Thyroid gland (tissue), 4 donors: ENCODE data around the gene TFCP2L1.

ENCODE experiments used
- CTCF ChIP-seq, 6 experiments: fragments of 200-600 bp in 3 of 6; fragments of 450-650 bp in 3 of 6; sonication (generic) in 3 of 6; IDR thresholded peaks; one replicate each; pipeline ENCODE4 v1.5.1; 2016 to 2019; ENCODE audit warnings: antibody characterized with exemption in 6 of 6, mild to moderate bottlenecking in 2 of 6, inconsistent platforms in 1 of 6, moderate library complexity in 1 of 6
- POLR2A ChIP-seq, 2 donors: fragments of 450-650 bp; IDR thresholded peaks; one replicate each; pipeline ENCODE4 v1.6.1; 2017; ENCODE audit warnings: antibody characterized with exemption in 2 of 2, mild to moderate bottlenecking in 2 of 2, moderate library complexity in 1 of 2

- no peak for TF ChIP-seq CTCF (IDR thresholded peaks at IDR 0.05)
- TF ChIP-seq POLR2A (IDR thresholded peaks at IDR 0.05) = no peak
These were observed 45.5 kb downstream of the TFCP2L1 start for GRCh38 chr2:121239471-121239870.
